HEK293 (cell line): ENCODE measurements around the gene CYP27A1.

Experiments
- CTCF ChIA-PET: fragments of 350-600 bp; formaldehyde crosslinking; extraction: SDS; loops from one replicate; lab custom pipeline; 2021; ENCODE audit warnings: antibody characterized with exemption; lab: Yijun Ruan, JAX
- POLR2A ChIA-PET: fragments of 300-600 bp; formaldehyde crosslinking; extraction: SDS; loops from one replicate; lab custom pipeline; 2020; ENCODE audit warnings: antibody characterized with exemption, inconsistent platforms; lab: Yijun Ruan, JAX
- H3K27ac ChIP-seq: fragments of 200-500 bp; sonication (Bioruptor generic); 2 replicates; pipeline ENCODE4 v1.5.1; 2014; ENCODE audit warnings: low read depth, low read length, control low read depth, inconsistent platforms; ENCODE audit errors: extremely low read depth
- H3K36me3 ChIP-seq, 2 experiments: fragments of 200-500 bp in 1 of 2; sonication (Bioruptor generic) in 1 of 2; 1 replicate in 1 of 2; 2 replicates in 1 of 2; pipeline ENCODE4 v1.5.1; 2014 to 2017; ENCODE audit warnings: inconsistent platforms in 2 of 2, low read length in 2 of 2; ENCODE audit not compliant: control insufficient read depth in 2 of 2, insufficient read depth in 1 of 2
- H3K4me1 ChIP-seq: fragments of 200-500 bp; sonication (Bioruptor generic); 2 replicates; pipeline ENCODE4 v1.5.1; 2014; ENCODE audit warnings: mild to moderate bottlenecking, low read length, inconsistent platforms; ENCODE audit not compliant: control insufficient read depth, insufficient read depth
- H3K4me3 ChIP-seq: 2 replicates; pipeline ENCODE4 v1.5.1; 2011; ENCODE audit warnings: low read depth, mild to moderate bottlenecking, control low read depth, low read length, moderate library complexity
- H3K9me3 ChIP-seq: fragments of 200-500 bp; sonication (Bioruptor generic); 2 replicates; pipeline ENCODE4 v1.5.1; 2014; ENCODE audit warnings: low read depth, low read length, inconsistent platforms; ENCODE audit not compliant: control insufficient read depth, insufficient read depth
- CTCF ChIP-seq: fragments of 450-650 bp; formaldehyde crosslinking; IDR thresholded peaks from 2 replicates; pipeline ENCODE4 v1.5.1; 2016; ENCODE audit warnings: missing biosample characterization, missing genetic modification characterization
- FEZF1 ChIP-seq: fragments of 450-650 bp; formaldehyde crosslinking; IDR thresholded peaks from 2 replicates; pipeline ENCODE4 v1.5.1; 2016; ENCODE audit warnings: missing biosample characterization, missing genetic modification characterization
- OSR2 ChIP-seq: fragments of 450-650 bp; formaldehyde crosslinking; IDR thresholded peaks from 2 replicates; pipeline ENCODE4 v1.5.1; 2016; ENCODE audit warnings: missing biosample characterization, missing genetic modification characterization
- YY2 ChIP-seq: fragments of 450-650 bp; formaldehyde crosslinking; IDR thresholded peaks from 2 replicates; pipeline ENCODE4 v1.5.1; 2016; ENCODE audit warnings: missing biosample characterization, missing genetic modification characterization
- ZBTB7A ChIP-seq: fragments of 450-650 bp; formaldehyde crosslinking; IDR thresholded peaks from 2 replicates; pipeline ENCODE4 v1.5.1; 2016; ENCODE audit warnings: low read depth, missing biosample characterization, missing genetic modification characterization
- ZIC2 ChIP-seq: fragments of 450-650 bp; formaldehyde crosslinking; IDR thresholded peaks from 2 replicates; pipeline ENCODE4 v1.5.1; 2016; ENCODE audit warnings: missing biosample characterization, missing genetic modification characterization
- ZNF133 ChIP-seq: fragments of 450-650 bp; formaldehyde crosslinking; IDR thresholded peaks from 2 replicates; pipeline ENCODE4 v1.5.1; 2016; ENCODE audit warnings: missing biosample characterization, missing genetic modification characterization
- ZNF155 ChIP-seq: fragments of 450-650 bp; formaldehyde crosslinking; IDR thresholded peaks from 2 replicates; pipeline ENCODE4 v1.5.1; 2016; ENCODE audit warnings: missing biosample characterization, missing genetic modification characterization
- ZNF184 ChIP-seq: fragments of 450-650 bp; IDR thresholded peaks from 2 replicates; pipeline ENCODE4 v1.5.1; 2018; ENCODE audit warnings: missing biosample characterization, mild to moderate bottlenecking, missing genetic modification characterization
- ZNF211 ChIP-seq: fragments of 450-650 bp; formaldehyde crosslinking; IDR thresholded peaks from 2 replicates; pipeline ENCODE4 v1.5.1; 2016; ENCODE audit warnings: low read depth, missing biosample characterization, missing genetic modification characterization
- ZNF223 ChIP-seq: fragments of 450-650 bp; formaldehyde crosslinking; IDR thresholded peaks from 2 replicates; pipeline ENCODE4 v1.5.1; 2016; ENCODE audit warnings: missing biosample characterization, missing genetic modification characterization
- ZNF423 ChIP-seq: fragments of 450-650 bp; formaldehyde crosslinking; IDR thresholded peaks from 2 replicates; pipeline ENCODE4 v1.5.1; 2016; ENCODE audit warnings: missing biosample characterization, missing genetic modification characterization
- ZNF585B ChIP-seq: fragments of 450-650 bp; formaldehyde crosslinking; IDR thresholded peaks from 2 replicates; pipeline ENCODE4 v1.5.1; 2016; ENCODE audit warnings: missing biosample characterization, missing genetic modification characterization
- ZNF621 ChIP-seq: fragments of 450-650 bp; formaldehyde crosslinking; IDR thresholded peaks from 2 replicates; pipeline ENCODE4 v1.5.1; 2017; ENCODE audit warnings: missing biosample characterization, missing genetic modification characterization
- ZNF645 ChIP-seq: fragments of 450-650 bp; formaldehyde crosslinking; IDR thresholded peaks from 2 replicates; pipeline ENCODE4; 2016; ENCODE audit warnings: missing biosample characterization, missing genetic modification characterization
- ZNF768 ChIP-seq: fragments of 450-650 bp; formaldehyde crosslinking; IDR thresholded peaks from 2 replicates; pipeline ENCODE4 v1.5.1; 2018; ENCODE audit warnings: missing biosample characterization, mild to moderate bottlenecking, missing genetic modification characterization
- ZNF777 ChIP-seq: fragments of 450-650 bp; formaldehyde crosslinking; IDR thresholded peaks from 2 replicates; pipeline ENCODE4 v1.5.1; 2017; ENCODE audit warnings: missing biosample characterization, missing genetic modification characterization, borderline replicate concordance
- ZNF785 ChIP-seq: fragments of 450-650 bp; formaldehyde crosslinking; IDR thresholded peaks from 2 replicates; pipeline ENCODE4 v1.5.1; 2016; ENCODE audit warnings: missing biosample characterization, missing genetic modification characterization
- TF ChIP-seq, protein P1 (sequence below): fragments of 450-650 bp; formaldehyde crosslinking; IDR thresholded peaks from 2 replicates; pipeline ENCODE4 v1.5.1; 2016; ENCODE audit warnings: missing biosample characterization, missing genetic modification characterization
- TF ChIP-seq, protein P2 (sequence below): fragments of 450-650 bp; formaldehyde crosslinking; IDR thresholded peaks from 2 replicates; pipeline ENCODE4 v1.5.1; 2017; ENCODE audit warnings: missing biosample characterization, missing genetic modification characterization
- TF ChIP-seq, protein P3 (sequence below): fragments of 450-650 bp; formaldehyde crosslinking; IDR thresholded peaks from 2 replicates; pipeline ENCODE4 v1.5.1; 2016; ENCODE audit warnings: missing biosample characterization, missing genetic modification characterization
- TF ChIP-seq, protein P4 (sequence below): IDR thresholded peaks from 2 replicates; pipeline ENCODE4 v1.6.1; 2011; ENCODE audit warnings: mild to moderate bottlenecking, low read depth, low read length, borderline replicate concordance

CYP27A1 gene

GRCh38 chr2:218780046-218780445, 1.9 kb upstream of the CYP27A1 start (continued):
- TF ChIP-seq ZNF585B (tag by site-specific recombination) = no peak
- no peak for TF ChIP-seq ZNF777 (tag by site-specific recombination)
- no peak for TF ChIP-seq ZNF423 (tag by site-specific recombination)
- TF ChIP-seq OSR2 (tag by site-specific recombination) = no peak
- TF ChIP-seq, protein P1, sequence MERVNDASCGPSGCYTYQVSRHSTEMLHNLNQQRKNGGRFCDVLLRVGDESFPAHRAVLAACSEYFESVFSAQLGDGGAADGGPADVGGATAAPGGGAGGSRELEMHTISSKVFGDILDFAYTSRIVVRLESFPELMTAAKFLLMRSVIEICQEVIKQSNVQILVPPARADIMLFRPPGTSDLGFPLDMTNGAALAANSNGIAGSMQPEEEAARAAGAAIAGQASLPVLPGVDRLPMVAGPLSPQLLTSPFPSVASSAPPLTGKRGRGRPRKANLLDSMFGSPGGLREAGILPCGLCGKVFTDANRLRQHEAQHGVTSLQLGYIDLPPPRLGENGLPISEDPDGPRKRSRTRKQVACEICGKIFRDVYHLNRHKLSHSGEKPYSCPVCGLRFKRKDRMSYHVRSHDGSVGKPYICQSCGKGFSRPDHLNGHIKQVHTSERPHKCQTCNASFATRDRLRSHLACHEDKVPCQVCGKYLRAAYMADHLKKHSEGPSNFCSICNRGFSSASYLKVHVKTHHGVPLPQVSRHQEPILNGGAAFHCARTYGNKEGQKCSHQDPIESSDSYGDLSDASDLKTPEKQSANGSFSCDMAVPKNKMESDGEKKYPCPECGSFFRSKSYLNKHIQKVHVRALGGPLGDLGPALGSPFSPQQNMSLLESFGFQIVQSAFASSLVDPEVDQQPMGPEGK (tag by site-specific recombination) = no peak
- TF ChIP-seq ZNF785 = no peak

GRCh38 chr2:218780851-218781690, 876 bp upstream of the CYP27A1 start:
- Histone ChIP-seq H3K27ac (no peak overlapping the region), H3K9me3 (no peaks in the 10 kb centered on the region), H3K4me3 (peak overlapping the region; percentile 35), H3K36me3 (no peaks in the 10 kb centered on the region), H3K4me1 (no peaks in the 10 kb centered on the region)
- CTCF ChIA-PET = interaction anchor here (1.2 kb wide), 1 partner anchor 53 kb away, joined by 3 read pairs; no protein-coding TSS in a partner anchor
- POLR2A ChIA-PET = no interaction called here
- no peak for TF ChIP-seq ZNF223 (tag by site-specific recombination)
- no peak for TF ChIP-seq ZNF184
- TF ChIP-seq, protein P2, sequence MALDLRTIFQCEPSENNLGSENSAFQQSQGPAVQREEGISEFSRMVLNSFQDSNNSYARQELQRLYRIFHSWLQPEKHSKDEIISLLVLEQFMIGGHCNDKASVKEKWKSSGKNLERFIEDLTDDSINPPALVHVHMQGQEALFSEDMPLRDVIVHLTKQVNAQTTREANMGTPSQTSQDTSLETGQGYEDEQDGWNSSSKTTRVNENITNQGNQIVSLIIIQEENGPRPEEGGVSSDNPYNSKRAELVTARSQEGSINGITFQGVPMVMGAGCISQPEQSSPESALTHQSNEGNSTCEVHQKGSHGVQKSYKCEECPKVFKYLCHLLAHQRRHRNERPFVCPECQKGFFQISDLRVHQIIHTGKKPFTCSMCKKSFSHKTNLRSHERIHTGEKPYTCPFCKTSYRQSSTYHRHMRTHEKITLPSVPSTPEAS (tag by site-specific recombination) = no peak
- no peak for TF ChIP-seq ZNF211 (tag by site-specific recombination)
- no peak for TF ChIP-seq ZNF621 (tag by site-specific recombination)

- POLR2A ChIA-PET = no interaction called here
- peak overlapping the region; percentile 35 for H3K4me3 ChIP-seq
- no peak for TF ChIP-seq ZIC2 (tag by site-specific recombination)
- no peak for TF ChIP-seq ZNF645 (tag by site-specific recombination)
- no peak for TF ChIP-seq CTCF (tag by site-specific recombination)
- no peak for TF ChIP-seq ZNF133 (tag by site-specific recombination)
- no peak for TF ChIP-seq FEZF1 (tag by site-specific recombination)
- TF ChIP-seq, protein P3, sequence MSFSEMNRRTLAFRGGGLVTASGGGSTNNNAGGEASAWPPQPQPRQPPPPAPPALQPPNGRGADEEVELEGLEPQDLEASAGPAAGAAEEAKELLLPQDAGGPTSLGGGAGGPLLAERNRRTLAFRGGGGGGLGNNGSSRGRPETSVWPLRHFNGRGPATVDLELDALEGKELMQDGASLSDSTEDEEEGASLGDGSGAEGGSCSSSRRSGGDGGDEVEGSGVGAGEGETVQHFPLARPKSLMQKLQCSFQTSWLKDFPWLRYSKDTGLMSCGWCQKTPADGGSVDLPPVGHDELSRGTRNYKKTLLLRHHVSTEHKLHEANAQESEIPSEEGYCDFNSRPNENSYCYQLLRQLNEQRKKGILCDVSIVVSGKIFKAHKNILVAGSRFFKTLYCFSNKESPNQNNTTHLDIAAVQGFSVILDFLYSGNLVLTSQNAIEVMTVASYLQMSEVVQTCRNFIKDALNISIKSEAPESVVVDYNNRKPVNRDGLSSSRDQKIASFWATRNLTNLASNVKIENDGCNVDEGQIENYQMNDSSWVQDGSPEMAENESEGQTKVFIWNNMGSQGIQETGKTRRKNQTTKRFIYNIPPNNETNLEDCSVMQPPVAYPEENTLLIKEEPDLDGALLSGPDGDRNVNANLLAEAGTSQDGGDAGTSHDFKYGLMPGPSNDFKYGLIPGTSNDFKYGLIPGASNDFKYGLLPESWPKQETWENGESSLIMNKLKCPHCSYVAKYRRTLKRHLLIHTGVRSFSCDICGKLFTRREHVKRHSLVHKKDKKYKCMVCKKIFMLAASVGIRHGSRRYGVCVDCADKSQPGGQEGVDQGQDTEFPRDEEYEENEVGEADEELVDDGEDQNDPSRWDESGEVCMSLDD (tag by site-specific recombination) = no peak
- no peak for TF ChIP-seq ZNF768 (tag by site-specific recombination)
- TF ChIP-seq ZNF155 (tag by site-specific recombination) = no peak
- TF ChIP-seq, protein P4, sequence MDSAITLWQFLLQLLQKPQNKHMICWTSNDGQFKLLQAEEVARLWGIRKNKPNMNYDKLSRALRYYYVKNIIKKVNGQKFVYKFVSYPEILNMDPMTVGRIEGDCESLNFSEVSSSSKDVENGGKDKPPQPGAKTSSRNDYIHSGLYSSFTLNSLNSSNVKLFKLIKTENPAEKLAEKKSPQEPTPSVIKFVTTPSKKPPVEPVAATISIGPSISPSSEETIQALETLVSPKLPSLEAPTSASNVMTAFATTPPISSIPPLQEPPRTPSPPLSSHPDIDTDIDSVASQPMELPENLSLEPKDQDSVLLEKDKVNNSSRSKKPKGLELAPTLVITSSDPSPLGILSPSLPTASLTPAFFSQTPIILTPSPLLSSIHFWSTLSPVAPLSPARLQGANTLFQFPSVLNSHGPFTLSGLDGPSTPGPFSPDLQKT = no peak
- TF ChIP-seq YY2 = no peak
- TF ChIP-seq ZBTB7A (tag by site-specific recombination) = no peak
Observed at GRCh38 chr2:218782528-218782844, 539 bp downstream of the CYP27A1 start.

More at GRCh38 chr2:218782528-218782844, 539 bp downstream of the CYP27A1 start:
- Histone ChIP-seq H3K9me3 (no peaks in the 10 kb centered on the region), H3K36me3 (no peaks in the 10 kb centered on the region), H3K27ac (no peak overlapping the region), H3K4me1 (no peaks in the 10 kb centered on the region)
- CTCF ChIA-PET = interaction anchor here (0.7 kb wide), 1 partner anchor 72 kb away, joined by 3 read pairs; the partner anchor contains the start of gene TTLL4
